B cell (primary cell): ENCODE results near the gene DCAF6. TPM values are rescaled to one million over a fixed set of nuclear protein-coding genes. Genes with fewer than 3 reads are reported as not detected.

ENCODE experiments used
- ATAC-seq: fragments of 200-7000 bp; cut with Tn5 transposase; one replicate; pipeline ENCODE4 v1.10.0; 2021; ENCODE audit warnings: low read depth, mild to moderate bottlenecking, moderate number of reproducible peaks, moderate library complexity
- CTCF ChIA-PET: fragments of 350-600 bp; sonication (Branson Sonifier 250); formaldehyde crosslinking; loops from one replicate; lab custom pipeline; 2021; ENCODE audit warnings: antibody characterized with exemption, inconsistent platforms; lab: Charles Lee
- POLR2A ChIA-PET: fragments of 350-600 bp; sonication (Branson Sonifier 250); formaldehyde crosslinking; loops from one replicate; lab custom pipeline; 2021; ENCODE audit warnings: antibody characterized with exemption; lab: Charles Lee
- DNase-seq: peaks from one replicate; pipeline ENCODE4 v3.0.0; 2013
- H2AFZ ChIP-seq: 2 replicates; pipeline ENCODE4 v1.6.1; 2012; ENCODE audit warnings: mild to moderate bottlenecking, low read depth, low read length; ENCODE audit not compliant: insufficient read depth, poor library complexity, severe bottlenecking
- H3K27ac ChIP-seq, 2 donors: 1 replicate in 1 of 2; 2 replicates in 1 of 2; pipeline ENCODE4 v1.5.1; 2012 to 2013; ENCODE audit warnings: low read length in 2 of 2, mild to moderate bottlenecking in 2 of 2, moderate library complexity in 1 of 2
- H3K27me3 ChIP-seq, 4 experiments: fragments of 200-600 bp in 1 of 4; sonication (generic) in 1 of 4; replicated peaks in 1 of 4; 1 replicate in 2 of 4; 2 replicates in 2 of 4; pipeline versions ENCODE4 v1.6.1 to v1.7.0; 2013 to 2016; ENCODE audit warnings: low read length in 3 of 4, mild to moderate bottlenecking in 2 of 4, mixed read lengths in 1 of 4, moderate library complexity in 1 of 4; ENCODE audit not compliant: insufficient read depth in 4 of 4, control insufficient read depth in 3 of 4; ENCODE audit errors: control extremely low read depth in 1 of 4
- H3K36me3 ChIP-seq, 2 experiments: replicated peaks in 1 of 2; 1 replicate in 1 of 2; 2 replicates in 1 of 2; pipeline versions ENCODE4 v1.6.1 to v1.7.1; 2013; ENCODE audit warnings: low read length in 1 of 2; ENCODE audit not compliant: insufficient read depth in 2 of 2, control insufficient read depth in 1 of 2; ENCODE audit errors: control extremely low read depth in 1 of 2, extremely low read depth in 1 of 2
- H3K4me1 ChIP-seq, 2 donors: fragments of 200-600 bp in 1 of 2; sonication (generic) in 1 of 2; 1 replicate in 1 of 2; 2 replicates in 1 of 2; pipeline versions ENCODE4 v1.5.1 to v1.6.1; 2013 to 2017; ENCODE audit warnings: low read length in 2 of 2; ENCODE audit not compliant: control insufficient read depth in 2 of 2, insufficient read depth in 2 of 2
- H3K4me2 ChIP-seq: replicated peaks from 2 replicates; pipeline ENCODE3; 2012; ENCODE audit warnings: mild to moderate bottlenecking, low read depth, low read length; ENCODE audit not compliant: poor library complexity, severe bottlenecking
- H3K4me3 ChIP-seq, 5 experiments: fragments of 200-600 bp in 1 of 5; sonication (generic) in 1 of 5; 1 replicate in 3 of 5; 2 replicates in 2 of 5; pipeline versions ENCODE4 v1.5.1 to v1.7.0; 2011 to 2016; ENCODE audit warnings: low read length in 4 of 5, mild to moderate bottlenecking in 4 of 5, low read depth in 2 of 5, control low read depth in 1 of 5, moderate library complexity in 1 of 5; ENCODE audit not compliant: insufficient read depth in 1 of 5; ENCODE audit errors: control extremely low read depth in 1 of 5, extremely low read depth in 1 of 5
- H3K79me2 ChIP-seq: fragments of 200-600 bp; sonication (generic); one replicate; pipeline ENCODE4 v1.6.0; 2016; ENCODE audit warnings: low read length; ENCODE audit not compliant: control insufficient read depth, insufficient read depth
- H3K9ac ChIP-seq: fragments of 200-600 bp; sonication (generic); 2 replicates; pipeline ENCODE4 v1.6.1; 2017; ENCODE audit warnings: mild to moderate bottlenecking, low read length, moderate library complexity
- H3K9me3 ChIP-seq, 3 donors: one replicate each; pipeline versions ENCODE4 v1.6.1 to v1.7.1; 2013; ENCODE audit warnings: low read length in 2 of 3; ENCODE audit not compliant: control insufficient read depth in 2 of 3, insufficient read depth in 1 of 3; ENCODE audit errors: control extremely low read depth in 1 of 3
- H4K20me1 ChIP-seq: 2 replicates; pipeline ENCODE4 v1.6.0; 2012; ENCODE audit warnings: mild to moderate bottlenecking, low read length; ENCODE audit not compliant: insufficient read depth, control insufficient read depth, poor library complexity, severe bottlenecking
- H3K27ac Mint-ChIP-seq: one replicate; pipeline ENCODE4 v1.8.0; 2021; ENCODE audit warnings: mixed read lengths
- H3K27me3 Mint-ChIP-seq: one replicate; pipeline ENCODE4 v1.8.0; 2021; ENCODE audit warnings: mixed read lengths
- H3K4me1 Mint-ChIP-seq: one replicate; pipeline ENCODE4 v1.8.0; 2021; ENCODE audit warnings: mixed read lengths
- H3K4me3 Mint-ChIP-seq: one replicate; pipeline ENCODE4 v1.8.0; 2021; ENCODE audit warnings: mixed read lengths
- H3K9me3 Mint-ChIP-seq: one replicate; pipeline ENCODE4 v1.8.0; 2022; ENCODE audit warnings: mixed read lengths; ENCODE audit not compliant: insufficient read depth
- EZH2 ChIP-seq: IDR thresholded peaks from 2 replicates; pipeline ENCODE4 v1.6.1; 2012; ENCODE audit warnings: borderline replicate concordance, low read depth, mild to moderate bottlenecking, moderate library complexity, low read length; ENCODE audit not compliant: insufficient read depth, poor library complexity, severe bottlenecking
- whole genome bisulfite sequencing: methylation state at CpG from one replicate; pipeline ENCODE4 v1.1.5; 2013; ENCODE audit warnings: missing lambda C conversion rate; ENCODE audit not compliant: insufficient coverage; 5-methylcytosine and 5-hydroxymethylcytosine counted together
- intact Hi-C: fragments of 100-400 bp; cut with micrococcal nuclease; formaldehyde crosslinking; loops from one replicate; pipeline ENCODE4 v1.10.0; 2022
- polyA plus RNA-seq: library from polyadenylated mRNA; depleted of rRNA; stranded (reverse); fragments of >200 nt; gene quantifications from 2 replicates; pipeline ENCODE4 v1.2.3, GENCODE V29; 2012
- total RNA-seq, 2 donors: library from RNA; stranded (reverse); fragments of 120-200 nt in 1 of 2; gene quantifications; 1 replicate in 1 of 2; 2 replicates in 1 of 2; pipeline versions ENCODE4 v1.2.3 to v1.2.4, GENCODE V29; 2013 to 2022
- TF ChIP-seq, protein P1 (sequence below): fragments of 200-600 bp; IDR thresholded peaks from one replicate; pipeline ENCODE4 v1.8.0; 2022; ENCODE audit warnings: antibody characterized with exemption, mild to moderate bottlenecking

The DCAF6 gene
- total and polyA plus RNA-seq, 2 donors (not counting 1 experiment from before 2014, with no cell fraction given): 17.5 to 40.4 TPM

DNA sequence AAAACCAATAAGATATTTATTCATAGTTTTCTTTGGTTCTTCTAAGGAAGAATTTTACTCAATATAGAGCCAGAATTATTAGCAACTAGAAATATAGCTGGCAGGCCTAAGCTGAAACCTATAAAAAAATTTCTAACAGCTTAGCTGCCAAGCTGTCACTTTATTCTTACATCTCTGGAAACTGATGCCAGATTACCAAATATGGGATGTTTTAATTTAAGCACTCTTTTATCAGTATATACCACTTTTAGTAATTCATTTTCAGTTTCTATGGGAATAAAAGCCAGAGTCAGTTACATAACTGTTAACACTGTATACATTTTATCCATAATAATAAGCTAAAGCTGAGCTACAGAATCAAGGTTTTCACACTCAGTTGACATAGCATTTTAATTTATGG, 69.0 kb downstream of the DCAF6 start:
- no peak overlapping the region for H3K9ac ChIP-seq
- no peaks in the 10 kb centered on the region for H3K27me3 ChIP-seq
- POLR2A ChIA-PET: no interaction called here
- intact Hi-C loops: loop anchor here (10.0 kb wide), 1 partner anchor 71 kb away; the partner anchor contains the start of genes DCAF6 and MPC2
- H2AFZ ChIP-seq: no peak overlapping the region
- Mint-ChIP-seq H3K9me3 (no peaks in the 10 kb centered on the region), H3K27ac (no peak overlapping the region), H3K27me3 (no peaks in the 10 kb centered on the region), H3K4me1 (no peaks in the 10 kb centered on the region), H3K4me3 (no peak overlapping the region)
- no peak overlapping the region for H3K4me2 ChIP-seq
- ATAC-seq: no peak
- CTCF ChIA-PET: interaction anchor here (1.6 kb wide), 1 partner anchor 10 kb away, joined by 4 read pairs; no protein-coding TSS in a partner anchor
- no peaks in the 10 kb centered on the region for H3K9me3 ChIP-seq
- no peak overlapping the region for H3K27ac ChIP-seq
- H3K79me2 ChIP-seq: no peaks in the 10 kb centered on the region
- no peak overlapping the region for H3K4me3 ChIP-seq
- peaks cover 14 to 20% of the 10 kb centered on the region in 2 experiments for H3K36me3 ChIP-seq
- H4K20me1 ChIP-seq: no peaks in the 10 kb centered on the region
- no peak for DNase-seq
- TF ChIP-seq, protein P1, sequence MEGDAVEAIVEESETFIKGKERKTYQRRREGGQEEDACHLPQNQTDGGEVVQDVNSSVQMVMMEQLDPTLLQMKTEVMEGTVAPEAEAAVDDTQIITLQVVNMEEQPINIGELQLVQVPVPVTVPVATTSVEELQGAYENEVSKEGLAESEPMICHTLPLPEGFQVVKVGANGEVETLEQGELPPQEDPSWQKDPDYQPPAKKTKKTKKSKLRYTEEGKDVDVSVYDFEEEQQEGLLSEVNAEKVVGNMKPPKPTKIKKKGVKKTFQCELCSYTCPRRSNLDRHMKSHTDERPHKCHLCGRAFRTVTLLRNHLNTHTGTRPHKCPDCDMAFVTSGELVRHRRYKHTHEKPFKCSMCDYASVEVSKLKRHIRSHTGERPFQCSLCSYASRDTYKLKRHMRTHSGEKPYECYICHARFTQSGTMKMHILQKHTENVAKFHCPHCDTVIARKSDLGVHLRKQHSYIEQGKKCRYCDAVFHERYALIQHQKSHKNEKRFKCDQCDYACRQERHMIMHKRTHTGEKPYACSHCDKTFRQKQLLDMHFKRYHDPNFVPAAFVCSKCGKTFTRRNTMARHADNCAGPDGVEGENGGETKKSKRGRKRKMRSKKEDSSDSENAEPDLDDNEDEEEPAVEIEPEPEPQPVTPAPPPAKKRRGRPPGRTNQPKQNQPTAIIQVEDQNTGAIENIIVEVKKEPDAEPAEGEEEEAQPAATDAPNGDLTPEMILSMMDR: no peak
- TF ChIP-seq EZH2: no peak
- no peaks in the 10 kb centered on the region for H3K4me1 ChIP-seq

DNA sequence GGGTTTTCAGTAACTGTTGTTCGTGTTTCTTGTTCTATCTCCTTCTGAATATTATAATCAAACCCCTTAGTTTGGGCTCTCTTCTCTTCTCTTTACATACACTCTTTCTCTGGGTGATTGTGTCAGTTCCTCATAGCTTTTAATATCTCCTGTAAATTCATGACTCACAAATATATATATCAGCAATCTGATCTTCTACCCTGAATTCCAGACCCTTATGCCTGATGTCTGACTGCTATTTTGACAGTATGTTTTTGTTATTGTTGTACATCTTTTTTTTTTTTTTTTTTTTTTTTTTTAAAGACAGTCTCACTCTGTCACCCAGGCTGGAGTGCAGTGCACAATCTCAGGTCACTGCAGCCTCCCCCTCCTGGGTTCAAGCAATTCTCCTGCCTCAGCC, 71.2 kb downstream of the DCAF6 start:
- DNase-seq (no peak), ATAC-seq (no peak)
- Histone ChIP-seq H4K20me1 (no peaks in the 10 kb centered on the region), H3K9me3 (no peaks in the 10 kb centered on the region), H3K27ac (no peak overlapping the region), H3K36me3 (peaks cover 11 to 20% of the 10 kb centered on the region in 2 experiments), H2AFZ (no peak overlapping the region), H3K79me2 (no peaks in the 10 kb centered on the region), H3K4me3 (no peak overlapping the region), H3K27me3 (no peaks in the 10 kb centered on the region), H3K9ac (no peak overlapping the region), H3K4me1 (no peaks in the 10 kb centered on the region), H3K4me2 (no peak overlapping the region)
- ChIA-PET CTCF (no interaction called here), POLR2A (no interaction called here)
- Mint-ChIP-seq H3K9me3 (no peaks in the 10 kb centered on the region), H3K4me3 (no peak overlapping the region), H3K27me3 (no peaks in the 10 kb centered on the region), H3K4me1 (no peaks in the 10 kb centered on the region), H3K27ac (no peak overlapping the region)
- intact Hi-C loops: loop anchor here (10.0 kb wide), 1 partner anchor 73 kb away; the partner anchor contains the start of genes DCAF6 and MPC2
- WGBS: no CpG with 5 or more reads among the region's 1 CpG
- TF ChIP-seq, protein P1: no peak
- TF ChIP-seq EZH2: no peak
